ENCODE data around the gene NFIX. TPM values are rescaled to one million over a fixed set of nuclear protein-coding genes. Genes with fewer than 3 reads are reported as not detected.

Gene NFIX
- total RNA-seq, 1 donor from 2014 or later: 2.6 TPM

GRCh38 chr19:13057147-13057572, 61.9 kb downstream of the NFIX start:
- Mint-ChIP-seq H3K27me3 (peaks cover 16% of the 10 kb centered on the region), H3K9me3 (no peaks in the 10 kb centered on the region), H3K27ac (no peak overlapping the region), H3K36me3 (ENCODE audit: low read depth) (no peaks in the 10 kb centered on the region), H3K4me1 (peaks cover 5% of the 10 kb centered on the region), H3K4me3 (no peak overlapping the region)
- DNase-seq (no peak), ATAC-seq (ENCODE audit: low read depth) (no peak)
- ChIA-PET POLR2A (no interaction called here), CTCF (interaction anchor here (1.9 to 6.4 kb wide), 2 partner anchors 79 to 92 kb away, joined by 5 to 78 read pairs; no protein-coding TSS in a partner anchor)
- no peak for TF ChIP-seq CTCF (IDR thresholded peaks at IDR 0.05)
- intact Hi-C loops (cut with micrococcal nuclease): no loop called here

- no peak for DNase-seq
- Mint-ChIP-seq H3K36me3 (ENCODE audit: low read depth) (no peaks in the 10 kb centered on the region), H3K27me3 (peaks cover 18% of the 10 kb centered on the region), H3K4me3 (no peak overlapping the region), H3K4me1 (peaks cover 5% of the 10 kb centered on the region), H3K27ac (no peak overlapping the region), H3K9me3 (no peaks in the 10 kb centered on the region)
- intact Hi-C loops (cut with micrococcal nuclease): no loop called here
- POLR2A ChIA-PET: no interaction called here
- CTCF ChIA-PET: interaction anchor here (0.8 to 6.4 kb wide), 3 partner anchors 73 to 92 kb away, joined by 3 to 78 read pairs (median 5); no protein-coding TSS in a partner anchor
- no peak for ATAC-seq (ENCODE audit: low read depth)
- no peak for TF ChIP-seq CTCF (IDR thresholded peaks at IDR 0.05)
Measured at GRCh38 chr19:13057744-13058143, 62.5 kb downstream of the NFIX start.

- no peak for DNase-seq
- Mint-ChIP-seq H3K9me3 (no peaks in the 10 kb centered on the region), H3K27me3 (peaks cover 19% of the 10 kb centered on the region), H3K4me3 (no peak overlapping the region), H3K36me3 (ENCODE audit: low read depth) (no peaks in the 10 kb centered on the region), H3K27ac (no peak overlapping the region), H3K4me1 (peaks cover 5% of the 10 kb centered on the region)
- ATAC-seq (ENCODE audit: low read depth): no peak
- no peak for TF ChIP-seq CTCF (IDR thresholded peaks at IDR 0.05)
- intact Hi-C loops (cut with micrococcal nuclease): no loop called here
- ChIA-PET POLR2A (interaction anchor here (0.6 to 0.8 kb wide), 2 partner anchors 53 to 377 kb away, joined by 6 to 7 read pairs; no protein-coding TSS in a partner anchor), CTCF (interaction anchor here (0.7 to 6.4 kb wide), 5 partner anchors 74 to 1244 kb away, joined by 3 to 78 read pairs (median 5); no protein-coding TSS in a partner anchor)
Measured at GRCh38 chr19:13058951-13059660, 63.8 kb downstream of the NFIX start.

- Mint-ChIP-seq H3K4me3 (no peak overlapping the region), H3K36me3 (ENCODE audit: low read depth) (no peaks in the 10 kb centered on the region), H3K4me1 (peaks cover 5% of the 10 kb centered on the region), H3K9me3 (no peaks in the 10 kb centered on the region), H3K27me3 (peaks cover 17% of the 10 kb centered on the region), H3K27ac (no peak overlapping the region)
- CTCF ChIA-PET: interaction anchor here (0.8 to 6.4 kb wide), 16 partner anchors 10 to 175 kb away, joined by 3 to 78 read pairs (median 4); no protein-coding TSS in a partner anchor
- TF ChIP-seq CTCF (IDR thresholded peaks at IDR 0.05): no peak
- DNase-seq (no peak), ATAC-seq (ENCODE audit: low read depth) (no peak)
- POLR2A ChIA-PET: interaction anchor here (0.9 to 1.9 kb wide), 6 partner anchors 47 to 95 kb away, joined by 3 to 7 read pairs (median 4); no protein-coding TSS in a partner anchor
- intact Hi-C loops (cut with micrococcal nuclease): loop anchor here (5.0 to 10.0 kb wide), 2 partner anchors 38 to 524 kb away; no protein-coding TSS in a partner anchor
Measured at GRCh38 chr19:13060233-13060963, 65.1 kb downstream of the NFIX start.

Data from activated B cell treated with CpG ODN at 0.5 μM for 24 hours (primary cell).